ENCODE data around the gene E2F1. TPM values are rescaled to one million over a fixed set of nuclear protein-coding genes. Genes with fewer than 3 reads are reported as not detected.
"Not testable (repeated sequence)": the region's sequence is repeated elsewhere in the genome, so short reads cannot be mapped to it uniquely, and the experiment has no call there.

The E2F1 gene
- total and polyA plus RNA-seq, 2 experiments from 2014 or later, result 12.1 to 42.6 TPM

DNA sequence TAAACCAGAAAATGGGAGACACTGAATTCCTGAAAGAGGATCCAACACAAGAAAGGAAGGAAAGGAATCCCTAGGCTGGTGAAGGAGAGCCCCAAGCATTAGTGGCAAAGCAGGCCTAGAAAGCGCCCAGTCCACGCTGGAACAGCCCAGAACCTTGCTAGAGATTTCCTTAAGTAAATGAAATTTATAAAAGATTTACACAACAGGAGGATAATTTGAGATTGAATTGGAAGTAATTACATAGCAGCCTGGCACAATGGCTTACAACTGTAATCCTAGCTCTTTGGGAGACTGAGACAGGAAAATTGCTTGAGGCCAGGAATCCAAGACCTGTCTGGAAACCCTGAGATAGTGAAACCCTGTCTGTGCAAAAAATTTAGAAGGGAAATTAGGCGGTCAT lies 50.8 kb downstream of the E2F1 start:
- Histone ChIP-seq H3K36me3 (ENCODE audit: insufficient read depth) (no peaks in the 10 kb centered on the region), H3K9me2 (ENCODE audit: insufficient read depth) (no peaks in the 10 kb centered on the region), H3K4me2 (no peak overlapping the region), H4K20me1 (replicated peaks; ENCODE audit: insufficient read depth) (no peaks in the 10 kb centered on the region), H2AFZ (no peak overlapping the region), H3K79me2 (replicated peaks; ENCODE audit: insufficient read depth) (no peaks in the 10 kb centered on the region), H3K27me3 (ENCODE audit: insufficient read depth) (no peaks in the 10 kb centered on the region), H3K4me3 (no peak overlapping the region), H3F3A (replicated peaks; ENCODE audit: low read depth) (no peaks in the 10 kb centered on the region), H3K4me1 (ENCODE audit: insufficient read depth) (no peaks in the 10 kb centered on the region), H3K27ac (ENCODE audit: low read depth) (no peak overlapping the region)
- no peak overlapping the region for H3K27ac Mint-ChIP-seq
- no peak for DNase-seq (ENCODE audit: low spot score)
- peaks cover 4% of the 10 kb centered on the region for H3K27me3 Mint-ChIP-seq (ENCODE audit: insufficient read depth, low read depth, poor library complexity)
- ATAC-seq, result no peak
- no peaks in the 10 kb centered on the region for H3K4me1 Mint-ChIP-seq
- TF ChIP-seq, protein P1, sequence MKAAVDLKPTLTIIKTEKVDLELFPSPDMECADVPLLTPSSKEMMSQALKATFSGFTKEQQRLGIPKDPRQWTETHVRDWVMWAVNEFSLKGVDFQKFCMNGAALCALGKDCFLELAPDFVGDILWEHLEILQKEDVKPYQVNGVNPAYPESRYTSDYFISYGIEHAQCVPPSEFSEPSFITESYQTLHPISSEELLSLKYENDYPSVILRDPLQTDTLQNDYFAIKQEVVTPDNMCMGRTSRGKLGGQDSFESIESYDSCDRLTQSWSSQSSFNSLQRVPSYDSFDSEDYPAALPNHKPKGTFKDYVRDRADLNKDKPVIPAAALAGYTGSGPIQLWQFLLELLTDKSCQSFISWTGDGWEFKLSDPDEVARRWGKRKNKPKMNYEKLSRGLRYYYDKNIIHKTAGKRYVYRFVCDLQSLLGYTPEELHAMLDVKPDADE (IDR thresholded peaks at IDR 0.05), result no peak
- TF ChIP-seq CREB1 (CRISPR knock-in tag; IDR thresholded peaks at IDR 0.05; ENCODE audit: low read depth) (no peak), ZNF331 (CRISPR knock-in tag; IDR thresholded peaks at IDR 0.05; ENCODE audit: low read depth) (no peak)
- TF ChIP-seq, protein P2, sequence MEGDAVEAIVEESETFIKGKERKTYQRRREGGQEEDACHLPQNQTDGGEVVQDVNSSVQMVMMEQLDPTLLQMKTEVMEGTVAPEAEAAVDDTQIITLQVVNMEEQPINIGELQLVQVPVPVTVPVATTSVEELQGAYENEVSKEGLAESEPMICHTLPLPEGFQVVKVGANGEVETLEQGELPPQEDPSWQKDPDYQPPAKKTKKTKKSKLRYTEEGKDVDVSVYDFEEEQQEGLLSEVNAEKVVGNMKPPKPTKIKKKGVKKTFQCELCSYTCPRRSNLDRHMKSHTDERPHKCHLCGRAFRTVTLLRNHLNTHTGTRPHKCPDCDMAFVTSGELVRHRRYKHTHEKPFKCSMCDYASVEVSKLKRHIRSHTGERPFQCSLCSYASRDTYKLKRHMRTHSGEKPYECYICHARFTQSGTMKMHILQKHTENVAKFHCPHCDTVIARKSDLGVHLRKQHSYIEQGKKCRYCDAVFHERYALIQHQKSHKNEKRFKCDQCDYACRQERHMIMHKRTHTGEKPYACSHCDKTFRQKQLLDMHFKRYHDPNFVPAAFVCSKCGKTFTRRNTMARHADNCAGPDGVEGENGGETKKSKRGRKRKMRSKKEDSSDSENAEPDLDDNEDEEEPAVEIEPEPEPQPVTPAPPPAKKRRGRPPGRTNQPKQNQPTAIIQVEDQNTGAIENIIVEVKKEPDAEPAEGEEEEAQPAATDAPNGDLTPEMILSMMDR (conservative IDR thresholded peaks at IDR 0.05; ENCODE audit: low read depth in 2 of 2), result no peak
- H3K36me3 Mint-ChIP-seq (ENCODE audit: low read depth), result peaks cover 13% of the 10 kb centered on the region
- H3K9me3 Mint-ChIP-seq, result no peaks in the 10 kb centered on the region
- H3K4me3 Mint-ChIP-seq, result no peak overlapping the region

DNA sequence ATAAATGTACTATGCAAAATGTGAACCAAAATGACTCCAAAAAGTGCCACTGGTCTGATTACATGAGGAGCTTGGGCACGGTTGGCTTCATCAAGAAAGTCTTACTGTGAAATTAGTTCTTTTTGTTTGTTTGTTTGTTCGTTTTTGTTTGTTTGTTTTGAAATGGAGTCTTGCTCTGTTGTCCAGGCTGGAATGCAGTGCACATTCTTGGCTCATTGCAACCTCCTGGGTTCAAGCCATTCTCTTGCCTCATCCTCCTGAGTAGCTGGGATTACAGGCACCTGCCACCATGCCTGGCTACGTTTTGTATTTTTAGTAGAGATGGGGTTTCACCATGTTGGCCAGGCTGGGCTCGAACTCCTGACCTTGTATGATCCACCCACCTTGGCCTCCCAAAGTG lies 54.3 kb downstream of the E2F1 start:
- H3K27me3 ChIP-seq (ENCODE audit: insufficient read depth); H3K4me3 Mint-ChIP-seq; H3K4me1 Mint-ChIP-seq; H3K27ac ChIP-seq (ENCODE audit: low read depth); H3K4me3 ChIP-seq; H3K27ac Mint-ChIP-seq; H3K4me1 ChIP-seq (ENCODE audit: insufficient read depth); H4K20me1 ChIP-seq (replicated peaks; ENCODE audit: insufficient read depth); H3K9me2 ChIP-seq (ENCODE audit: insufficient read depth); H3F3A ChIP-seq (replicated peaks; ENCODE audit: low read depth); H3K27me3 Mint-ChIP-seq (ENCODE audit: insufficient read depth, low read depth, poor library complexity); DNase-seq (ENCODE audit: low spot score); H3K36me3 ChIP-seq (ENCODE audit: insufficient read depth); ATAC-seq; H3K4me2 ChIP-seq; H2AFZ ChIP-seq; H3K79me2 ChIP-seq (replicated peaks; ENCODE audit: insufficient read depth); H3K9me3 Mint-ChIP-seq: not testable (repeated sequence)
- peaks cover 15% of the 10 kb centered on the region; the same call in 1 of the 3 replicates for H3K36me3 Mint-ChIP-seq (ENCODE audit: low read depth)

DNA sequence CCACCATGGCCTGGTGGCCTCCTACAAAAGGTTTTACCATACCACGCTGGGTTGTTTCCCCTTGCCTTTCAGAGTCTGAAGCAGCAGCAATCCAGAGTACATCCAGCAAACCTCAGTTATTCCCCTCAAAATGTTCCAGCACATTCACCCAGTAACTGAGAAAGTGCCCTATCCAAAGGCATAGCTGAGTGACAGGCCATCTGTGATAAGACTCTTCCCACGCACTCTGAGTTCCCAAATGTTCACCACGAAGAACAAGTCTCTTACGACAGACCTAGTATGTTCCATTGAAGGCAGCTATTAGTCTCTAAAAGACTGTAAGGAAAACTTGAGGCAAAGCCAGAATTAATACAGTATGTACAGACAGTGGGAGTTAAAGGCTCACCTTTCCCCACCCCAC lies 55.7 kb downstream of the E2F1 start:
- Mint-ChIP-seq H3K36me3 (ENCODE audit: low read depth) (peaks cover 17% of the 10 kb centered on the region), H3K4me1 (no peaks in the 10 kb centered on the region), H3K9me3 (no peaks in the 10 kb centered on the region), H3K27ac (no peak overlapping the region), H3K27me3 (ENCODE audit: insufficient read depth, low read depth, poor library complexity) (no peaks in the 10 kb centered on the region), H3K4me3 (no peak overlapping the region)
- H4K20me1 ChIP-seq (replicated peaks; ENCODE audit: insufficient read depth), result no peaks in the 10 kb centered on the region
- H3K9me2 ChIP-seq (ENCODE audit: insufficient read depth), result no peaks in the 10 kb centered on the region
- no peak overlapping the region for H2AFZ ChIP-seq
- H3K79me2 ChIP-seq (replicated peaks; ENCODE audit: insufficient read depth), result no peaks in the 10 kb centered on the region
- ATAC-seq, result no peak
- no peaks in the 10 kb centered on the region for H3F3A ChIP-seq (replicated peaks; ENCODE audit: low read depth)
- DNase-seq (ENCODE audit: low spot score), result no peak
- no peak overlapping the region for H3K27ac ChIP-seq (ENCODE audit: low read depth)
- H3K4me1 ChIP-seq (ENCODE audit: insufficient read depth), result no peaks in the 10 kb centered on the region
- no peak overlapping the region for H3K4me3 ChIP-seq
- no peaks in the 10 kb centered on the region for H3K27me3 ChIP-seq (ENCODE audit: insufficient read depth)
- no peak overlapping the region for H3K4me2 ChIP-seq
- no peaks in the 10 kb centered on the region for H3K36me3 ChIP-seq (ENCODE audit: insufficient read depth)
- no peak for TF ChIP-seq STAT1 (IDR thresholded peaks at IDR 0.05; ENCODE audit: unreplicated experiment)
- TF ChIP-seq, protein P1 (IDR thresholded peaks at IDR 0.05), result no peak
- TF ChIP-seq, protein P3, sequence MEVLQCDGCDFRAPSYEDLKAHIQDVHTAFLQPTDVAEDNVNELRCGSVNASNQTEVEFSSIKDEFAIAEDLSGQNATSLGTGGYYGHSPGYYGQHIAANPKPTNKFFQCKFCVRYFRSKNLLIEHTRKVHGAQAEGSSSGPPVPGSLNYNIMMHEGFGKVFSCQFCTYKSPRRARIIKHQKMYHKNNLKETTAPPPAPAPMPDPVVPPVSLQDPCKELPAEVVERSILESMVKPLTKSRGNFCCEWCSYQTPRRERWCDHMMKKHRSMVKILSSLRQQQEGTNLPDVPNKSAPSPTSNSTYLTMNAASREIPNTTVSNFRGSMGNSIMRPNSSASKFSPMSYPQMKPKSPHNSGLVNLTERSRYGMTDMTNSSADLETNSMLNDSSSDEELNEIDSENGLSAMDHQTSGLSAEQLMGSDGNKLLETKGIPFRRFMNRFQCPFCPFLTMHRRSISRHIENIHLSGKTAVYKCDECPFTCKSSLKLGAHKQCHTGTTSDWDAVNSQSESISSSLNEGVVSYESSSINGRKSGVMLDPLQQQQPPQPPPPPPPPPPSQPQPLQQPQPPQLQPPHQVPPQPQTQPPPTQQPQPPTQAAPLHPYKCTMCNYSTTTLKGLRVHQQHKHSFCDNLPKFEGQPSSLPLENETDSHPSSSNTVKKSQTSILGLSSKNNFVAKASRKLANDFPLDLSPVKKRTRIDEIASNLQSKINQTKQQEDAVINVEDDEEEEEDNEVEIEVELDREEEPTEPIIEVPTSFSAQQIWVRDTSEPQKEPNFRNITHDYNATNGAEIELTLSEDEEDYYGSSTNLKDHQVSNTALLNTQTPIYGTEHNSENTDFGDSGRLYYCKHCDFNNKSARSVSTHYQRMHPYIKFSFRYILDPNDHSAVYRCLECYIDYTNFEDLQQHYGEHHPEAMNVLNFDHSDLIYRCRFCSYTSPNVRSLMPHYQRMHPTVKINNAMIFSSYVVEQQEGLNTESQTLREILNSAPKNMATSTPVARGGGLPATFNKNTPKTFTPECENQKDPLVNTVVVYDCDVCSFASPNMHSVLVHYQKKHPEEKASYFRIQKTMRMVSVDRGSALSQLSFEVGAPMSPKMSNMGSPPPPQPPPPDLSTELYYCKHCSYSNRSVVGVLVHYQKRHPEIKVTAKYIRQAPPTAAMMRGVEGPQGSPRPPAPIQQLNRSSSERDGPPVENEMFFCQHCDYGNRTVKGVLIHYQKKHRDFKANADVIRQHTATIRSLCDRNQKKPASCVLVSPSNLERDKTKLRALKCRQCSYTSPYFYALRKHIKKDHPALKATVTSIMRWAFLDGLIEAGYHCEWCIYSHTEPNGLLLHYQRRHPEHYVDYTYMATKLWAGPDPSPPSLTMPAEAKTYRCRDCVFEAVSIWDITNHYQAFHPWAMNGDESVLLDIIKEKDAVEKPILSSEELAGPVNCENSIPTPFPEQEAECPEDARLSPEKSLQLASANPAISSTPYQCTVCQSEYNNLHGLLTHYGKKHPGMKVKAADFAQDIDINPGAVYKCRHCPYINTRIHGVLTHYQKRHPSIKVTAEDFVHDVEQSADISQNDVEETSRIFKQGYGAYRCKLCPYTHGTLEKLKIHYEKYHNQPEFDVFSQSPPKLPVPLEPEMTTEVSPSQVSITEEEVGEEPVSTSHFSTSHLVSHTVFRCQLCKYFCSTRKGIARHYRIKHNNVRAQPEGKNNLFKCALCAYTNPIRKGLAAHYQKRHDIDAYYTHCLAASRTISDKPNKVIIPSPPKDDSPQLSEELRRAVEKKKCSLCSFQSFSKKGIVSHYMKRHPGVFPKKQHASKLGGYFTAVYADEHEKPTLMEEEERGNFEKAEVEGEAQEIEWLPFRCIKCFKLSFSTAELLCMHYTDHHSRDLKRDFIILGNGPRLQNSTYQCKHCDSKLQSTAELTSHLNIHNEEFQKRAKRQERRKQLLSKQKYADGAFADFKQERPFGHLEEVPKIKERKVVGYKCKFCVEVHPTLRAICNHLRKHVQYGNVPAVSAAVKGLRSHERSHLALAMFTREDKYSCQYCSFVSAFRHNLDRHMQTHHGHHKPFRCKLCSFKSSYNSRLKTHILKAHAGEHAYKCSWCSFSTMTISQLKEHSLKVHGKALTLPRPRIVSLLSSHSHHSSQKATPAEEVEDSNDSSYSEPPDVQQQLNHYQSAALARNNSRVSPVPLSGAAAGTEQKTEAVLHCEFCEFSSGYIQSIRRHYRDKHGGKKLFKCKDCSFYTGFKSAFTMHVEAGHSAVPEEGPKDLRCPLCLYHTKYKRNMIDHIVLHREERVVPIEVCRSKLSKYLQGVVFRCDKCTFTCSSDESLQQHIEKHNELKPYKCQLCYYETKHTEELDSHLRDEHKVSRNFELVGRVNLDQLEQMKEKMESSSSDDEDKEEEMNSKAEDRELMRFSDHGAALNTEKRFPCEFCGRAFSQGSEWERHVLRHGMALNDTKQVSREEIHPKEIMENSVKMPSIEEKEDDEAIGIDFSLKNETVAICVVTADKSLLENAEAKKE (CRISPR knock-in tag; IDR thresholded peaks at IDR 0.05), result no peak
- no peak for TF ChIP-seq POLR2AphosphoS5 (IDR thresholded peaks at IDR 0.05; ENCODE audit: low read depth)
- TF ChIP-seq ZNF331 (CRISPR knock-in tag; IDR thresholded peaks at IDR 0.05; ENCODE audit: low read depth), result no peak
